CD14-positive monocyte (primary cell): Measurements from ENCODE around the gene IGSF10. TPM values are rescaled to one million over a fixed set of nuclear protein-coding genes. Genes with fewer than 3 reads are reported as not detected.

Source experiments
- DNase-seq, 3 donors: peaks; one replicate each; pipeline ENCODE4 v3.0.0-alpha.2; 2011 to 2022
- H2AFZ ChIP-seq: 2 replicates; pipeline ENCODE4 v1.6.0; 2012; ENCODE audit warnings: mild to moderate bottlenecking, low read depth, low read length, inconsistent platforms; ENCODE audit not compliant: insufficient read depth, poor library complexity, severe bottlenecking
- H3K27ac ChIP-seq, 2 donors: 1 replicate in 1 of 2; 2 replicates in 1 of 2; pipeline ENCODE4 v1.5.1; 2012 to 2013; ENCODE audit warnings: low read length in 2 of 2, control low read depth in 1 of 2, inconsistent platforms in 1 of 2, low read depth in 1 of 2, mild to moderate bottlenecking in 1 of 2
- H3K27me3 ChIP-seq, 2 donors: one replicate each; pipeline versions ENCODE4 v1.6.0 to v1.6.1; 2011 to 2013; ENCODE audit warnings: low read length in 2 of 2; ENCODE audit not compliant: control insufficient read depth in 2 of 2, insufficient read depth in 2 of 2
- H3K36me3 ChIP-seq, 2 donors: replicated peaks in 1 of 2; 1 replicate in 1 of 2; 2 replicates in 1 of 2; pipeline versions ENCODE4 v1.5.1 to v1.6.1; 2012 to 2013; ENCODE audit warnings: low read length in 2 of 2, control low read depth in 1 of 2, inconsistent platforms in 1 of 2, mild to moderate bottlenecking in 1 of 2; ENCODE audit not compliant: insufficient read depth in 2 of 2, control insufficient read depth in 1 of 2
- H3K4me1 ChIP-seq, 2 donors: 1 replicate in 1 of 2; 2 replicates in 1 of 2; pipeline versions ENCODE4 v1.5.1 to v1.6.1; 2012 to 2013; ENCODE audit warnings: low read length in 2 of 2, control low read depth in 1 of 2, inconsistent platforms in 1 of 2, mild to moderate bottlenecking in 1 of 2, moderate library complexity in 1 of 2; ENCODE audit not compliant: insufficient read depth in 2 of 2, control insufficient read depth in 1 of 2
- H3K4me2 ChIP-seq: replicated peaks from 2 replicates; pipeline ENCODE3; 2012; ENCODE audit warnings: low read length, moderate library complexity, mild to moderate bottlenecking; ENCODE audit not compliant: poor library complexity, severe bottlenecking; ENCODE audit errors: extremely low read depth
- H3K4me3 ChIP-seq, 3 experiments: fragments of 200-600 bp in 1 of 3; sonication (generic) in 1 of 3; replicated peaks in 1 of 3; 1 replicate in 2 of 3; 2 replicates in 1 of 3; pipeline ENCODE4 v1.5.1; 2011 to 2013; ENCODE audit warnings: low read length in 3 of 3, mild to moderate bottlenecking in 3 of 3, control low read depth in 2 of 3, low read depth in 2 of 3, inconsistent platforms in 1 of 3, moderate library complexity in 1 of 3
- H3K79me2 ChIP-seq: 2 replicates; pipeline ENCODE4 v1.6.0; 2012; ENCODE audit warnings: mild to moderate bottlenecking, control low read depth, inconsistent platforms, low read length, moderate library complexity; ENCODE audit not compliant: insufficient read depth
- H3K9ac ChIP-seq: 2 replicates; pipeline ENCODE4 v1.6.0; 2017; ENCODE audit warnings: low read length, mild to moderate bottlenecking; ENCODE audit not compliant: insufficient read depth, poor library complexity, severe bottlenecking
- H3K9me3 ChIP-seq, 2 donors: replicated peaks in 1 of 2; 1 replicate in 1 of 2; 2 replicates in 1 of 2; pipeline versions ENCODE4 v1.5.1 to v1.6.1; 2012 to 2013; ENCODE audit warnings: low read length in 2 of 2, control low read depth in 1 of 2; ENCODE audit not compliant: control insufficient read depth in 1 of 2, insufficient read depth in 1 of 2
- H4K20me1 ChIP-seq: 2 replicates; pipeline ENCODE4 v1.6.0; 2012; ENCODE audit warnings: mild to moderate bottlenecking, low read length, control low read depth, moderate library complexity; ENCODE audit not compliant: insufficient read depth
- H3K27ac Mint-ChIP-seq, 7 donors: one replicate each; pipeline ENCODE4 v1.8.0; 2020; ENCODE audit warnings: mild to moderate bottlenecking in 7 of 7, mixed read lengths in 7 of 7, moderate library complexity in 6 of 7, inconsistent platforms in 2 of 7
- H3K27me3 Mint-ChIP-seq, 3 donors: one replicate each; pipeline ENCODE4 v1.8.0; 2021 to 2022; ENCODE audit warnings: low read depth in 3 of 3, mild to moderate bottlenecking in 3 of 3, mixed read lengths in 3 of 3, moderate library complexity in 3 of 3, inconsistent platforms in 1 of 3
- H3K36me3 Mint-ChIP-seq, 2 donors: one replicate each; pipeline ENCODE4 v1.8.0; 2020; ENCODE audit warnings: mixed read lengths in 2 of 2, inconsistent platforms in 1 of 2, mild to moderate bottlenecking in 1 of 2
- H3K4me1 Mint-ChIP-seq: one replicate; pipeline ENCODE4 v1.8.0; 2020; ENCODE audit warnings: mild to moderate bottlenecking, mixed read lengths
- H3K4me3 Mint-ChIP-seq, 2 donors: one replicate each; pipeline ENCODE4 v1.8.0; 2020; ENCODE audit warnings: mild to moderate bottlenecking in 2 of 2, mixed read lengths in 2 of 2, moderate library complexity in 1 of 2
- H3K9me3 Mint-ChIP-seq, 7 donors: one replicate each; pipeline ENCODE4 v1.8.0; 2020 to 2022; ENCODE audit warnings: mixed read lengths in 7 of 7, mild to moderate bottlenecking in 6 of 7, moderate library complexity in 6 of 7, inconsistent platforms in 2 of 7
- CTCF ChIP-seq: fragments of 200-600 bp; IDR thresholded peaks from one replicate; pipeline ENCODE4 v1.8.0; 2022; ENCODE audit warnings: antibody characterized with exemption, mild to moderate bottlenecking
- WGBS: methylation state at CpG from one replicate; pipeline ENCODE4 v1.1.5; 2013; ENCODE audit warnings: missing lambda C conversion rate; ENCODE audit not compliant: insufficient coverage; 5-methylcytosine and 5-hydroxymethylcytosine counted together
- intact Hi-C, 2 donors: fragments of 100-400 bp; cut with micrococcal nuclease; formaldehyde crosslinking; loops; one replicate each; pipeline versions ENCODE4 v1.15.0 to v1.15.1; 2023
- polyA plus RNA-seq, 3 donors: library from polyadenylated mRNA; depleted of rRNA in 1 of 3; unstranded in 2 of 3; stranded (reverse) in 1 of 3; fragments of 300-500 nt in 2 of 3; fragments of >200 nt in 1 of 3; fragmentation: Illumina TruSeq in 2 of 3; gene quantifications; 1 replicate in 2 of 3; 2 replicates in 1 of 3; pipeline ENCODE4 v1.2.3, GENCODE V29; 2012 to 2021

The IGSF10 gene
- polyA plus RNA-seq, 3 donors = 0.05 to 0.29 TPM; not detected in 1

GRCh38 chr3:151443583-151443982 lies 17.3 kb downstream of the IGSF10 start:
- Mint-ChIP-seq H3K4me3 (no peak overlapping the region), H3K9me3 (peaks cover 0 to 8% (median 3%) of the 10 kb centered on the region in 7 donors), H3K27ac (no peak overlapping the region), H3K4me1 (peaks cover 17% of the 10 kb centered on the region), H3K36me3 (no peaks in the 10 kb centered on the region), H3K27me3 (peaks cover 0 to 2% (median 2%) of the 10 kb centered on the region in 3 donors)
- no peak overlapping the region for H2AFZ ChIP-seq
- intact Hi-C loops = loop anchor here in 1 of 2 donors (10.0 kb wide), 2 partner anchors 391 to 471 kb away; no protein-coding TSS in a partner anchor
- WGBS = 97% methylated on average over 5 of the region's 7 CpGs
- H4K20me1 ChIP-seq = no peaks in the 10 kb centered on the region
- no peak overlapping the region for H3K9ac ChIP-seq
- H3K4me1 ChIP-seq = peaks cover 14 to 19% of the 10 kb centered on the region in 2 donors
- no peak overlapping the region for H3K27ac ChIP-seq
- TF ChIP-seq CTCF = no peak
- no peaks in the 10 kb centered on the region for H3K9me3 ChIP-seq
- H3K36me3 ChIP-seq = no peaks in the 10 kb centered on the region
- no peak for DNase-seq
- H3K27me3 ChIP-seq = no peaks in the 10 kb centered on the region
- no peak overlapping the region for H3K4me3 ChIP-seq
- H3K79me2 ChIP-seq = no peaks in the 10 kb centered on the region
- H3K4me2 ChIP-seq = no peak overlapping the region

GRCh38 chr3:151440940-151441339 lies 19.9 kb downstream of the IGSF10 start:
- no peak for TF ChIP-seq CTCF
- Histone ChIP-seq H3K9ac (no peak overlapping the region), H2AFZ (no peak overlapping the region), H3K4me3 (no peak overlapping the region), H3K27ac (no peak overlapping the region), H3K36me3 (no peaks in the 10 kb centered on the region), H3K79me2 (no peaks in the 10 kb centered on the region), H3K27me3 (no peaks in the 10 kb centered on the region), H3K9me3 (no peaks in the 10 kb centered on the region), H3K4me2 (no peak overlapping the region), H3K4me1 (peaks cover 13 to 14% of the 10 kb centered on the region in 2 donors), H4K20me1 (no peaks in the 10 kb centered on the region)
- Mint-ChIP-seq H3K9me3 (peaks cover 0 to 6% (median 0%) of the 10 kb centered on the region in 7 donors), H3K36me3 (no peaks in the 10 kb centered on the region), H3K27me3 (peaks cover 0 to 2% (median 0%) of the 10 kb centered on the region in 3 donors), H3K4me1 (peaks cover 13% of the 10 kb centered on the region), H3K4me3 (no peak overlapping the region), H3K27ac (no peak overlapping the region)
- intact Hi-C loops = loop anchor here in 1 of 2 donors (10.0 kb wide), 2 partner anchors 394 to 474 kb away; no protein-coding TSS in a partner anchor
- WGBS = no CpG with 5 or more reads among the region's 1 CpG
- DNase-seq = no peak
